NCI-H526 treated with DMSO at 0.1 percent for 48 hours (cell line): ENCODE measurements around the gene CUEDC1.
"Not testable (repeated sequence)": the region's sequence is repeated elsewhere in the genome, so short reads cannot be mapped to it uniquely, and the experiment has no call there.

Experiments used
- DNase-seq: peaks from one replicate; lab custom pipeline; 2025; lab: John Stamatoyannopoulos, UW

CUEDC1 gene

GRCh38 chr17:57861000-57861789 is 94.0 kb downstream of the CUEDC1 start:
- peak; percentile 37 for DNase-seq

- DNase-seq: no peak
Observed at GRCh38 chr17:57860414-57860999, 94.7 kb downstream of the CUEDC1 start.

DNA sequence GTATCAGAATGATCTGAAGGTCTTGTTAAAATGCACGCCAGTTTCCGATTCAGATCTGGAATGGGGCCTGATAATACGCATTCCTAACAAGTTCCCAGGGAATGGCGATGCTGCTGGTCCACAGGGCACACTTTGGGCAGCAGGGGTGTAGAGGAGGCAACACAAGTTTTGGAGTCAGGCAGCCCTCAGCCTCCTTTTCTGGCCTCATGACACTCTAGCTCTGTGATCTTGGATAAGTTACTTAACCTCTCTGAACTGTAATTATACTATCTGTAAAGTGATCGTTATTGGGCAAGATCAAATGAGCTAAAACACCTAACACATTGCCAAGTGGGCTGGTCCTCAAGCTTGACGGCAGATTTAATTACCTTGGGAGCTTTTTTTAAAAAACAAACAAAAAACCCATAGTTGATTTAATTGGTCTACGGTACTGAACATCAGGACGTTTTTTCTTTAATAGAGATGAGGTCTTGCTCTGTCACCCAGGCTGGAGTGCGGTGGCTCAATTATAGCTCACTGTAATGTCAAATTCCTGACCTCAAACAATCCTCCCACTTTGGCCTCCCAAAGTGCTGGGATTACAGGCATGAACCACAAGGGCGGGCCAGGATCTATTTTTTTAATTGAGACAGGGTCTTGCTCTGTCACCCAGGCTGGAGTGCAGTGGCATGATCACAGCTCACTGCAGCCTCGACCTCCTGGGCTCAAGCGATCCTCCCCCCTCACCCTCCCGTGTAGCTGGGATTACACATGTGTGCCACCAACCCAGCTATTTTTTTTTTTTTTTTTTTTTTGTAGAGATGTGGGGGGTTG is 95.4 kb downstream of the CUEDC1 start:
- DNase-seq: no peak

DNA sequence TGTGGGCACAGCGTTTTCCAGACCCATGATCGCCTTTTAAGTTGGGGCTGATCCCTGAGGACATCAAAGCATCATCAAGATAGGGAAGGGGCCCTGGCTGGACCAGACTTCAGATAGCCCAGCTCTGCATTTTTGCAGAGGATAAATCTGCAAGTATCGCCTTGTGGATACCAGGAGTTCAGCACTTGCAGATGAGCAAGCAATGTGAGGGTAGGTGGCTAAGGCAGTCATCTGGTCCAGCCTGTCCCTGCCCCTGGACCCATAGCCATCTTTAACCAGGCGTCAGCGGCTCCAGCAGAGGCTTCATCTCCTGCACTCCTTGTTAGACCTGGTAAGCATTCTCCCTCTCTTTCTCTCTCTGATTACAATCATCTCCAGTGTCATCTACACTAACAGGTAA is 96.4 kb downstream of the CUEDC1 start:
- no peak for DNase-seq

- DNase-seq: no peak
Observed at GRCh38 chr17:57856792-57857620, 98.2 kb downstream of the CUEDC1 start.

GRCh38 chr17:57855391-57856035 is 99.7 kb downstream of the CUEDC1 start:
- no peak for DNase-seq

- no peak for DNase-seq
Observed at GRCh38 chr17:57853695-57854094, 101.5 kb downstream of the CUEDC1 start.

- DNase-seq: no peak
Observed at GRCh38 chr17:57852955-57853328, 102.3 kb downstream of the CUEDC1 start.

DNA sequence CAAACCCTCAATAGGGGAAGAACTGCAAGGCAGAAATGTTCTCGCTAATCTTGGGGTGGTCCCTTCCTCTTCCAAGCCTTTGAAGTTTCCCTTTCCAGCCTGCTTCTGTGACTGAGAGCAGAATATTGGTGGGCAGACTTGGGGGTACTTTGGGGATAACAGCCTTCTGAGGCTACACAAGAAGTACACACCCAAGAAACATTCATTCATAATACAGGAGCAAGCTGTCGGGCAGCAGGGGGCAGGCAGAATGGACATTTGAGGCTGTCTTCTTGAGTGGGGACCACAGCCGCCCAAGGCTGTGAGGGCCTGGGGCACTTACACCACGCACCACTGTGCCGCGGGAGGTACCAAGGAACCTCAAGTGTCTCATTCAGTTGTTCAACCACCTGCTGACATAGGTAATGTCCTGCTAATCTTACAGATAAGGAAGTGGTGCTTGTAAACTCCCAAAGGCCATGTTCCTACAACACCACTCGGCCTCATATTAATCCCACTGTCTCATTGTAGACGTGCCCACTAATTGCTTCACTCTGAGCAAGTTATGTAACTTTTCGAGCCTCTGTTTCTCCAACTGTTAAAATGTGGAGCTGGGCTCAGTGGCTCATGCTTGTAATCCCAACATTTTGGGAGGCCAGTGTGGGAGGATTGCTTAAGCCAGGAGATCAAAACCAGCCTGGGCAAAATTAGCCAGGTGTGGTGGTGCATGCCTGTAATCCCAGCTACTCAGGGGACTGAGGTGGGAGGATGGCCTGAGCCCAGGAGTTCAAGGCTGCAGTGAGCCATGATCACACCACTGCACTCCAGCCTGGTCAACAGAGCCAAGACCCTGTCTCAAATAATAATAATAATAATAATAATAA is 102.9 kb downstream of the CUEDC1 start:
- DNase-seq: no peak

DNA sequence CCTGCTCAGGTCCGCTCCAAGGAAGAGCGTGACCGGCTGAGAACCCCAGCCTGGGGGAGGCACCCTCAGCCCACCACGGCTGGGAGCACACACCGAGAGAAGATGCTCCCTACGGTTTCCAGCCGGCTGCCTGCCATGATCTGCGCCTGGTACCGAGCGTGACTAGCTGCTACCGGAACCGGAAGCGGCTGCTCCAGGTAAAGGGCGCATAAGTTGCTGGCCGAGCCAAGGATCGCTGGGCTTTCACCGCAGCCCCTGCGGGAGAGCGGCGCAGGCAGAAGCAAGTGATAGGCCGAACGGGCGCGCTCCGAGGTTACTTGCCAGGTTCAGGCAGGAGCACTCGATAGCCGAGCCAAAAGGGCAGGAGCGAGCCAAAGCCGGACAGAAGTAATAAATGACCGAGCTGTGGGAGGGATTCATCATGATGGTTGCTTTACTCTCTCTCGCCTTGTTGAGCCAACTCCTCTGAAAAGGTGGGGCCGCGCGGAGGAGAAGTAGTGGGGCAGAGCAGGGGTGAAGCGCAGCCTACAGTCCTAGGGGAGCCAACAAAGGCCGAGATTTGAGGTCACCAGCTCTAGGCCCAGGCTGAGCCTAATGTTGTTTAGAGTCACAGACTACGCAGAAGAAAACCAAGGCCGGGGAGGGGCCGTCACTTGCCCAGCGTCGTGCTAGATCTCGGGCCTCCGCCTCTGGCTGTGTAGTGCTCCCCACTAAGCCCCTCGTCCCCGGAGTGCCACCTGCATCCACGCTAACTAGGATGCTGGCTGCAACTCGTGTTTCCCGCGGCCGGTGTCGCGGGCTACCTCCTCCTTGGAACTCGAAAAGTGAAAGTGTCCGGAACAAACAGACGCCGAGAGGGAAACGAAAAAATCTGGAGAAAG is 105.1 kb downstream of the CUEDC1 start, which contains the start of gene MRPS23:
MRPS23 (minus strand) TSS at position 171 of the 881 bp plus-strand sequence; CDS start at position 137, 34 bp downstream.
- peak; percentile 93 for DNase-seq

GRCh38 chr17:57849163-57849873 is 105.9 kb downstream of the CUEDC1 start:
- no peak for DNase-seq

DNA sequence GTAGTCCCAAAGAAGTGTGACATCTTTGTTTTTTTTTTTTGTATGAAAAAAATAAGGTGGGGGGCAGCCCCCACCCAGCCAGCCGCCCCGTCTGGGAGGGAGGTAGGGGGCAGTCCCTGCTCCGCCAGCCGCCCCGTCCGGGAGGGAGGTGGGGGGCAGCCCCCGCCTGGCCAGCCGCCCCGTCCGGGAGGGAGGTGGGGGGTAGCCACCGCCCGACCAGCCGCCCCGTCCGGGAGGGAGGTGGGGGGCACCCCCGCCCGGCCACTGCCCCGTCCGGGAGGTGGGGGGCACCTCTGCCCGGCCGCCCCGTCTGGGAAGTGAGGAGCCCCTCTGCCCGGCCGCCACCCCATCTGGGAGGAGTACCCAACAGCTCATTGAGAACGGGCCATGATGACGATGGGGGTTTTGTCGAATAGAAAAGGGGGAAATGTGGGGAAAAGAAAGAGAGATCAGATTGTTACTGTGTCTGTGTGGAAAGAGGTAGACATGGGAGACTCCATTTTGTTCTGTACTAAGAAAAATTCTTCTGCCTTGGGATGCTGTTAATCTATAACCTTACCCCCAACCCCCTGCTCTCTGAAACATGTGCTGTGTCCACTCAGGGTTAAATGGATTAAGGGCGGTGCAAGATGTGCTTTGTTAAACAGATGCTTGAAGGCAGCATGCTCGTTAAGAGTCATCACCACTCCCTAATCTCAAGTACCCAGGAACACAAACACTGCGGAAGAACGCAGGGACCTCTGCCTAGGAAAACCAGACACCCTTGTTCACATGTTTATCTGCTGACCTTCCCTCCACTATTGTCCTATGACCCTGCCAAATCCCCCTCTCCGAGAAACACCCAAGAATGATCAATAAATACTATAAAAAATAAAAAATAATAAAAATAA is 108.9 kb downstream of the CUEDC1 start:
- not testable (repeated sequence) for DNase-seq

GRCh38 chr17:57842280-57842679 is 112.9 kb downstream of the CUEDC1 start:
- DNase-seq: no peak

GRCh38 chr17:57839571-57839923 is 115.7 kb downstream of the CUEDC1 start:
- no peak for DNase-seq

DNA sequence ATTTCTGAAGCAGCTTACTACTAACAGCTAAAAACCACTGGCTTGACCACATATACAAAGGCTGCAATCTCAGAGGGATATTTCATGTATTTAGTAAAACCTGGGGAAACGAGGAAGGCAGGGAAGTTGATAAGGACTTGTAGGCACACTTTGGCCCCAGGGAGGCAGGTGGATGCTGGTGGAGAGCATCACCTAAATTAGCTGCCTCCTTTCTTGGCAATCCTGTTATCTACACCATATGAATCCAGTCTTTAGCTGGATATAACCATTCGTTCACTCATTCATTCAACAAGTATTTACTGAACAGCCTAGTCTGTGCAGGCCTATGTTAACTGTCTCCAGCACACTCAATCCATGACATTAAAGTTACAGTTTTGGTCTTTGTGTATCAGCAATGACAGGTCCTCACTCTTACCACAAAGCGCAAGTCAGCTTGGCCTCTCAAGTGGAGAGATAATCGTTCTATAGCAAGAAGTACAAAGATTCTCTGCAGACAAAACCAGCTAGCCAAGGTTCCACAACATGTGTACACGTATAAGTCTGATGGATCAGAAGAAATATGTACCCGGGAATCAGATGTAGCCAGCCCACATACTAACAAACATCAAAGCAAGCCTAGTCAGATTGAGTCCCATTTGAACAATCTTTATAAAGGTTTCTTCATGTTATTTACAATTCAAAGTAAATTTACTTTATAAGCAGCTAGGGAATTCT is 116.2 kb downstream of the CUEDC1 start:
- DNase-seq: no peak

DNA sequence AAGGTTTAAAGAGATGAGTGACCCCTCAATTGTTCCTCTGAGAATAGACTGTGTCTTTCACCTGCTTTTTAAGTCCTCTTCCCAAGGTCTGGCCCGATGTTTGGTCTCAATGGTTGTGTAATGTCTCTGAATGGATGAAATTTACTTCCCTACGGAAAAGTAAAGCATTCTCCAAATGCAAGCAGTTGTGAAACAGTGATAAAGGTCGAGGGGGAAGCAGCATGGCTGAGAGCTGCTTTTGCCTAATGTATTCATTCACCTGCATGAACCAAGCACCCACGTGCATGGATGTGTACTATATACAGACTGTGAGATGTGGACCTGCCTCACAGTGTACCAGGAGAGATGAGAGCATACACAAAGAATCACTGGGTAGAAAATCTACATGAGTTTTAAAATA is 116.8 kb downstream of the CUEDC1 start:
- no peak for DNase-seq

DNA sequence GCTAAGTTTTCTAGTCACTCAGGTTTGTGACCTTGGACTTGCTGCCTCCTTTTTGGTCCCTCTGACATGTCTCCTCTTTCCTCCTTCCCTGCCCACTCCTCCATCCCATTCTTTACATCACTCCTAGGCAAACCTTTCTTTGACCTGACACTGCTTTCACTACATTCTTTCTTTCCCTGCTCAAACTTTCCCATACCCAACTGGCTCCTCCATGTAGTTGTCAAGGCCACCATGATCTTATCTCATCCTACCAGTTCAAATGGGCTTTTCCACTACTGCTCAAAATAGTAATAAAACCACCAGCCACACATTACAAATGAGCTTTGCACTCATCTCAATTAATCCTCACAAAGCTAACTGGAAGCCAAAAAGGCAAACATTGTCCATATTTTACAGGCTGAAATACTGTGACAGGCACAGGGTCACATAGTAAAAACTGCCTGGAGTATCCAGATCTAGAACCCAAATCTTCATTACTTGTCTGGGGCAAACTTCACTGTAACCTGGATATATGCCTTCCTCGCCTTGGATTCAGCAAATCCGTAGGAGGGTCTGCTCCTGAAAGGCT is 119.8 kb downstream of the CUEDC1 start:
- DNase-seq: no peak
